GM23338 (cell line): ENCODE results near the gene PPP6R3. TPM values are rescaled to one million over a fixed set of nuclear protein-coding genes. Genes with fewer than 3 reads are reported as not detected.

Experiments
- ATAC-seq: fragments of 200-7000 bp; cut with Tn5 transposase; 3 replicates; pipeline ENCODE4 v1.9.1; 2020
- DNase-seq: peaks from one replicate; pipeline ENCODE4 v3.0.0-alpha.2; 2015; ENCODE audit warnings: low spot score
- H2AFZ ChIP-seq: fragments of 200-600 bp; sonication (generic); 2 replicates; pipeline ENCODE4 v1.8.0; 2016; ENCODE audit warnings: antibody characterized with exemption, mild to moderate bottlenecking, moderate library complexity
- H3F3A ChIP-seq: fragments of 200-600 bp; sonication (generic); replicated peaks from 2 replicates; pipeline ENCODE4 v1.8.0; 2017; ENCODE audit warnings: antibody characterized with exemption, mixed run types, low read depth
- H3K27ac ChIP-seq: fragments of 200-600 bp; sonication (generic); 2 replicates; pipeline ENCODE4 v1.6.1; 2016; ENCODE audit warnings: low read depth
- H3K27me3 ChIP-seq: fragments of 200-600 bp; sonication (generic); 2 replicates; pipeline ENCODE4 v1.8.0; 2016; ENCODE audit warnings: mild to moderate bottlenecking, mixed run types, moderate library complexity; ENCODE audit not compliant: insufficient read depth
- H3K36me3 ChIP-seq: fragments of 200-600 bp; sonication (generic); 2 replicates; pipeline ENCODE4 v1.8.0; 2016; ENCODE audit warnings: mild to moderate bottlenecking; ENCODE audit not compliant: insufficient read depth
- H3K4me1 ChIP-seq: fragments of 200-600 bp; sonication (generic); 2 replicates; pipeline ENCODE4 v1.8.0; 2016; ENCODE audit warnings: mild to moderate bottlenecking, moderate library complexity; ENCODE audit not compliant: insufficient read depth
- H3K4me2 ChIP-seq: fragments of 200-600 bp; sonication (generic); 2 replicates; pipeline ENCODE4 v1.7.1; 2017; ENCODE audit warnings: mixed run types
- H3K4me3 ChIP-seq: fragments of 200-600 bp; sonication (generic); 2 replicates; pipeline ENCODE4 v1.6.1; 2016; ENCODE audit warnings: mixed run types
- H3K79me2 ChIP-seq: fragments of 200-600 bp; sonication (generic); replicated peaks from 2 replicates; pipeline ENCODE4 v1.8.0; 2017; ENCODE audit warnings: mild to moderate bottlenecking; ENCODE audit not compliant: insufficient read depth
- H3K9me2 ChIP-seq: fragments of 200-600 bp; sonication (generic); 2 replicates; pipeline ENCODE4 v1.8.0; 2017; ENCODE audit not compliant: insufficient read depth
- H4K20me1 ChIP-seq: fragments of 200-600 bp; sonication (generic); replicated peaks from 2 replicates; pipeline ENCODE4 v1.8.0; 2017; ENCODE audit warnings: mild to moderate bottlenecking; ENCODE audit not compliant: insufficient read depth
- H3K27ac Mint-ChIP-seq: 2 replicates; pipeline ENCODE4 v1.8.0; 2020; ENCODE audit warnings: inconsistent platforms, mild to moderate bottlenecking, moderate library complexity, mixed read lengths
- H3K27me3 Mint-ChIP-seq: 3 replicates; pipeline ENCODE4 v1.8.0; 2022; ENCODE audit warnings: low read depth, mild to moderate bottlenecking, moderate library complexity, mixed read lengths, inconsistent platforms; ENCODE audit not compliant: insufficient read depth, poor library complexity
- H3K36me3 Mint-ChIP-seq: 3 replicates; pipeline ENCODE4 v1.8.0; 2021; ENCODE audit warnings: low read depth, mild to moderate bottlenecking, inconsistent platforms, moderate library complexity, mixed read lengths
- H3K4me1 Mint-ChIP-seq: 3 replicates; pipeline ENCODE4 v1.8.0; 2020; ENCODE audit warnings: mild to moderate bottlenecking, inconsistent platforms, mixed read lengths
- H3K4me3 Mint-ChIP-seq: 3 replicates; pipeline ENCODE4 v1.8.0; 2021; ENCODE audit warnings: moderate library complexity, mild to moderate bottlenecking, inconsistent platforms, mixed read lengths
- H3K9me3 Mint-ChIP-seq: 3 replicates; pipeline ENCODE4 v1.8.0; 2020; ENCODE audit warnings: moderate library complexity, mild to moderate bottlenecking, inconsistent platforms, mixed read lengths
- CREB1 ChIP-seq: fragments of 250-450 bp; sonication (Bioruptor Pico); IDR thresholded peaks from 2 replicates; pipeline ENCODE4 v1.5.0; 2020; ENCODE audit warnings: low read depth, mild to moderate bottlenecking, moderate library complexity
- ETS1 ChIP-seq: IDR thresholded peaks from 2 replicates; pipeline ENCODE4 v1.6.1; 2016; ENCODE audit warnings: antibody characterized with exemption
- EZH2 ChIP-seq: fragments of 200-600 bp; sonication (generic); IDR thresholded peaks from one replicate; pipeline ENCODE4 v1.8.0; 2017; ENCODE audit warnings: antibody characterized with exemption, mild to moderate bottlenecking, low read depth; ENCODE audit not compliant: unreplicated experiment
- EZH2phosphoT487 ChIP-seq: fragments of 200-600 bp; sonication (generic); IDR thresholded peaks from one replicate; pipeline ENCODE4 v1.8.1; 2018; ENCODE audit warnings: antibody characterized with exemption; ENCODE audit not compliant: unreplicated experiment
- NANOG ChIP-seq: IDR thresholded peaks from 2 replicates; pipeline ENCODE4 v1.6.1; 2016; ENCODE audit warnings: antibody characterized with exemption, borderline replicate concordance
- POLR2AphosphoS5 ChIP-seq: IDR thresholded peaks from 2 replicates; pipeline ENCODE4 v1.6.1; 2016; ENCODE audit warnings: antibody characterized with exemption, low read depth
- REST ChIP-seq: IDR thresholded peaks from one replicate; pipeline ENCODE4 v1.6.1; 2018; ENCODE audit warnings: antibody characterized with exemption; ENCODE audit not compliant: unreplicated experiment
- STAT1 ChIP-seq: IDR thresholded peaks from one replicate; pipeline ENCODE4 v1.6.1; 2016; ENCODE audit warnings: antibody characterized with exemption; ENCODE audit not compliant: unreplicated experiment
- ZNF462 ChIP-seq: fragments of 250-450 bp; sonication (Bioruptor Pico); IDR thresholded peaks from 2 replicates; pipeline ENCODE4 v1.5.0; 2020; ENCODE audit warnings: mild to moderate bottlenecking, moderate library complexity
- polyA plus RNA-seq: library from polyadenylated mRNA; unstranded; fragments of >200 nt; fragmentation: Nextera tagmentation; extraction: Ambion mirVana; gene quantifications from 2 replicates; pipeline ENCODE4 v1.2.1, GENCODE V29; 2016
- total RNA-seq: library from RNA; depleted of rRNA; stranded (reverse); fragments of >200 nt; shearing (Covaris generic); gene quantifications from 2 replicates; pipeline ENCODE4 v1.2.3, GENCODE V29; 2014
- TF ChIP-seq, protein P1 (sequence below), 2 experiments: fragments of 200-600 bp in 1 of 2; sonication (generic) in 1 of 2; conservative IDR thresholded peaks; 2 replicates each; pipeline versions ENCODE4 v1.5.1 to v1.6.1; 2016 to 2017; ENCODE audit warnings: antibody characterized with exemption in 2 of 2, low read depth in 2 of 2, mild to moderate bottlenecking in 2 of 2, moderate library complexity in 1 of 2

The PPP6R3 gene
- total and polyA plus RNA-seq, 2 experiments from 2014 or later: 170 to 268 TPM

- no peak for TF ChIP-seq REST
- no peak for TF ChIP-seq ETS1
- TF ChIP-seq CREB1 (CRISPR knock-in tag): no peak
These were observed 19.6 kb downstream of the PPP6R3 start (continued) for GRCh38 chr11:68480193-68480592.

GRCh38 chr11:68480852-68481510 lies 20.4 kb downstream of the PPP6R3 start:
- H3K9me2 ChIP-seq: no peaks in the 10 kb centered on the region
- Mint-ChIP-seq H3K27ac (peak overlapping the region; percentile 15; the same call in 1 of the 2 replicates), H3K4me3 (no peak overlapping the region), H3K27me3 (peaks cover 2% of the 10 kb centered on the region), H3K4me1 (peaks cover 12% of the 10 kb centered on the region), H3K36me3 (peaks cover 37% of the 10 kb centered on the region), H3K9me3 (peaks cover 8% of the 10 kb centered on the region; the same call in 2 of the 3 replicates)
- no peak overlapping the region for H3K27ac ChIP-seq
- DNase-seq (no peak), ATAC-seq (peak; percentile 51)
- H3K4me1 ChIP-seq: peaks cover 9% of the 10 kb centered on the region; the same call in 1 of the 2 replicates
- H3K36me3 ChIP-seq: no peaks in the 10 kb centered on the region; the same call in 1 of the 2 replicates
- no peaks in the 10 kb centered on the region for H3K27me3 ChIP-seq
- H2AFZ ChIP-seq: no peak overlapping the region
- no peaks in the 10 kb centered on the region for H3F3A ChIP-seq
- no peak overlapping the region for H3K4me2 ChIP-seq
- H4K20me1 ChIP-seq: peaks cover 87% of the 10 kb centered on the region
- H3K4me3 ChIP-seq: no peak overlapping the region
- H3K79me2 ChIP-seq: peaks cover 100% of the 10 kb centered on the region
- TF ChIP-seq, protein P1, sequence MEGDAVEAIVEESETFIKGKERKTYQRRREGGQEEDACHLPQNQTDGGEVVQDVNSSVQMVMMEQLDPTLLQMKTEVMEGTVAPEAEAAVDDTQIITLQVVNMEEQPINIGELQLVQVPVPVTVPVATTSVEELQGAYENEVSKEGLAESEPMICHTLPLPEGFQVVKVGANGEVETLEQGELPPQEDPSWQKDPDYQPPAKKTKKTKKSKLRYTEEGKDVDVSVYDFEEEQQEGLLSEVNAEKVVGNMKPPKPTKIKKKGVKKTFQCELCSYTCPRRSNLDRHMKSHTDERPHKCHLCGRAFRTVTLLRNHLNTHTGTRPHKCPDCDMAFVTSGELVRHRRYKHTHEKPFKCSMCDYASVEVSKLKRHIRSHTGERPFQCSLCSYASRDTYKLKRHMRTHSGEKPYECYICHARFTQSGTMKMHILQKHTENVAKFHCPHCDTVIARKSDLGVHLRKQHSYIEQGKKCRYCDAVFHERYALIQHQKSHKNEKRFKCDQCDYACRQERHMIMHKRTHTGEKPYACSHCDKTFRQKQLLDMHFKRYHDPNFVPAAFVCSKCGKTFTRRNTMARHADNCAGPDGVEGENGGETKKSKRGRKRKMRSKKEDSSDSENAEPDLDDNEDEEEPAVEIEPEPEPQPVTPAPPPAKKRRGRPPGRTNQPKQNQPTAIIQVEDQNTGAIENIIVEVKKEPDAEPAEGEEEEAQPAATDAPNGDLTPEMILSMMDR (conservative IDR thresholded peaks at IDR 0.05; ENCODE audit: low read depth in 2 of 2): no peak
- TF ChIP-seq STAT1 (no peak), ETS1 (no peak), NANOG (no peak), EZH2 (no peak), EZH2phosphoT487 (no peak), ZNF462 (CRISPR knock-in tag) (no peak), POLR2AphosphoS5 (no peak)
